HS-5 (cell line): Measurements from ENCODE around the gene PEX14.
"Not testable (repeated sequence)": the region's sequence is repeated elsewhere in the genome, so short reads cannot be mapped to it uniquely, and the experiment has no call there.

Experiments used
- DNase-seq: peaks from one replicate; pipeline ENCODE4 v3.0.0-alpha.2; 2012; ENCODE audit warnings: low read depth

PEX14 gene

GRCh38 chr1:10494754-10495474 lies 20.2 kb downstream of the PEX14 start:
- no peak for DNase-seq

GRCh38 chr1:10495475-10495817 lies 20.7 kb downstream of the PEX14 start:
- no peak for DNase-seq

- DNase-seq = no peak
These were observed 21.2 kb downstream of the PEX14 start for GRCh38 chr1:10495952-10496351.

- no peak for DNase-seq
These were observed 22.4 kb downstream of the PEX14 start for GRCh38 chr1:10497109-10497508.

- DNase-seq = no peak
These were observed 23.5 kb downstream of the PEX14 start for GRCh38 chr1:10498231-10498630.

- no peak for DNase-seq
These were observed 27.5 kb downstream of the PEX14 start for GRCh38 chr1:10502206-10502605.

- DNase-seq = no peak
These were observed 29.5 kb downstream of the PEX14 start for GRCh38 chr1:10504249-10504648.

GRCh38 chr1:10506046-10506676 lies 31.4 kb downstream of the PEX14 start:
- DNase-seq = not testable (repeated sequence)

GRCh38 chr1:10506677-10507047 lies 31.9 kb downstream of the PEX14 start:
- DNase-seq = no peak

- DNase-seq = peak; percentile 44
These were observed 32.5 kb downstream of the PEX14 start for GRCh38 chr1:10507111-10507879.

GRCh38 chr1:10508511-10508951 lies 33.8 kb downstream of the PEX14 start:
- no peak for DNase-seq

GRCh38 chr1:10509809-10510509 lies 35.2 kb downstream of the PEX14 start:
- DNase-seq = no peak

- DNase-seq = peak; percentile 92
These were observed 36.1 kb downstream of the PEX14 start for GRCh38 chr1:10510520-10511493.

- DNase-seq = no peak
These were observed 36.7 kb downstream of the PEX14 start for GRCh38 chr1:10511494-10511885.

GRCh38 chr1:10513199-10513598 lies 38.4 kb downstream of the PEX14 start:
- DNase-seq = no peak

- no peak for DNase-seq
These were observed 39.9 kb downstream of the PEX14 start for GRCh38 chr1:10514490-10515235.

GRCh38 chr1:10515301-10515975 lies 40.7 kb downstream of the PEX14 start:
- no peak for DNase-seq

- no peak for DNase-seq
These were observed 41.4 kb downstream of the PEX14 start for GRCh38 chr1:10515976-10516750.
